ENCODE data around the gene KLF6. TPM values are rescaled to one million over a fixed set of nuclear protein-coding genes. Genes with fewer than 3 reads are reported as not detected.
"Not testable (repeated sequence)": the region's sequence is repeated elsewhere in the genome, so short reads cannot be mapped to it uniquely, and the experiment has no call there.

The KLF6 gene
- total and polyA plus RNA-seq, 8 donors, result 25.9 to 187 (median 94.0) TPM

DNA sequence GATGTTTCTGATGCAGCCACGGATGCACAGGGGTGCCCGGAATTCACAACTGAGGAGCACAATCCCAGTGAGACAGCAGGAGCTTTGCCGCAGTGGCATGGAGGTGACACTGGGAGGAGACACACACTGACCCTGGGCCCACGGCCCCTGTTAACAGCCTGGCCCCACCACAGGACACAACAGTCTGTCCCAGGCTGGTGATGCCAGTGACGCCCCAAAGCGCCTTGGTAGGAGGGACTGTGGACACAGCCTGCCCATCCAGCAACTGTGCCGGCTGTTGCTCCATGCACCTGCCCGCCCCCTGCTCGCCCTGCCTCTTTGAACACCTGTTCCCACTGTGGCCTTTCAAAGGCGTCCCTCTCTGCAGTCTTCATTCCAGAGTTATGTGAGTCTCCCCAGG lies 49.8 kb downstream of the KLF6 start:
- 65 to 83% (median 75%) methylated on average over 7 to 10 of the region's 10 CpGs for WGBS, 5 donors
- TF ChIP-seq POLR2AphosphoS5 (IDR thresholded peaks at IDR 0.05), result no peak
- TF ChIP-seq POLR2A (IDR thresholded peaks at IDR 0.05), result no peak
- TF ChIP-seq, protein P1, sequence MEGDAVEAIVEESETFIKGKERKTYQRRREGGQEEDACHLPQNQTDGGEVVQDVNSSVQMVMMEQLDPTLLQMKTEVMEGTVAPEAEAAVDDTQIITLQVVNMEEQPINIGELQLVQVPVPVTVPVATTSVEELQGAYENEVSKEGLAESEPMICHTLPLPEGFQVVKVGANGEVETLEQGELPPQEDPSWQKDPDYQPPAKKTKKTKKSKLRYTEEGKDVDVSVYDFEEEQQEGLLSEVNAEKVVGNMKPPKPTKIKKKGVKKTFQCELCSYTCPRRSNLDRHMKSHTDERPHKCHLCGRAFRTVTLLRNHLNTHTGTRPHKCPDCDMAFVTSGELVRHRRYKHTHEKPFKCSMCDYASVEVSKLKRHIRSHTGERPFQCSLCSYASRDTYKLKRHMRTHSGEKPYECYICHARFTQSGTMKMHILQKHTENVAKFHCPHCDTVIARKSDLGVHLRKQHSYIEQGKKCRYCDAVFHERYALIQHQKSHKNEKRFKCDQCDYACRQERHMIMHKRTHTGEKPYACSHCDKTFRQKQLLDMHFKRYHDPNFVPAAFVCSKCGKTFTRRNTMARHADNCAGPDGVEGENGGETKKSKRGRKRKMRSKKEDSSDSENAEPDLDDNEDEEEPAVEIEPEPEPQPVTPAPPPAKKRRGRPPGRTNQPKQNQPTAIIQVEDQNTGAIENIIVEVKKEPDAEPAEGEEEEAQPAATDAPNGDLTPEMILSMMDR (IDR thresholded peaks at IDR 0.05), result no peak
- no peak for TF ChIP-seq EP300 (IDR thresholded peaks at IDR 0.05)
- intact Hi-C loops (cut with DNase I; ENCODE audit: low total_unique reads), result no loop called here

DNA sequence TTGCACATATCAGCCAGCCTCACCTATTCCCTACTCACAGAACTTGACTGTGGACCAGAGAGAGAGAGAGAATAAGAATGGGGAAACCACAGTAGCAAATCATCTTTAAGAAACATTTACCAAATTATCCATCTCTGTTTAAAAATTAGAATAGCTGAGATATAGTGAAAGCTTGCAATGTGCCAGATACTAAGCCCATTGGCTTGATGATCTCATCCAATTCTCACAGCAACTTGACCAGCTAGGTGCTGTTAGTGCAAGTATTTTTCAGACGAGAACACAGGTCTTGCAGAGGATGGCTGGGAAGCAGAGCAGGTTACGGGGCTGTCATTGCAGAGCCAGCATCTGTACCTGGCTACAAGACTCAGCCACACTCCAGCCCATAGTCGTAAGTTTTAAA lies 50.9 kb downstream of the KLF6 start:
- Histone ChIP-seq H3K27ac (no peak overlapping the region), H3K4me3 (no peak overlapping the region), H3K27me3 (no peaks in the 10 kb centered on the region), H3K4me1 (no peaks in the 10 kb centered on the region), H3K36me3 (no peaks in the 10 kb centered on the region), H3K9me3 (no peaks in the 10 kb centered on the region)
- no peak for DNase-seq
- TF ChIP-seq POLR2A (IDR thresholded peaks at IDR 0.05) (no peak), EP300 (IDR thresholded peaks at IDR 0.05) (no peak), POLR2AphosphoS5 (IDR thresholded peaks at IDR 0.05) (no peak)
- TF ChIP-seq, protein P1 (IDR thresholded peaks at IDR 0.05), result no peak
- intact Hi-C loops (cut with DNase I; ENCODE audit: low total_unique reads), result no loop called here
- WGBS, 5 donors, result 63 to 94% (median 90%) methylated on average over 3 of the region's 3 CpGs

More for the DNA sequence above, 49.8 kb downstream of the KLF6 start:
- H3K27me3 ChIP-seq, result no peaks in the 10 kb centered on the region
- H3K36me3 ChIP-seq, result no peaks in the 10 kb centered on the region
- H3K9me3 ChIP-seq, result no peaks in the 10 kb centered on the region
- no peak overlapping the region for H3K27ac ChIP-seq
- H3K4me1 ChIP-seq, result peaks cover 0 to 9% (median 2%) of the 10 kb centered on the region in 4 donors
- no peak for DNase-seq
- H3K4me3 ChIP-seq, result no peak overlapping the region

DNA sequence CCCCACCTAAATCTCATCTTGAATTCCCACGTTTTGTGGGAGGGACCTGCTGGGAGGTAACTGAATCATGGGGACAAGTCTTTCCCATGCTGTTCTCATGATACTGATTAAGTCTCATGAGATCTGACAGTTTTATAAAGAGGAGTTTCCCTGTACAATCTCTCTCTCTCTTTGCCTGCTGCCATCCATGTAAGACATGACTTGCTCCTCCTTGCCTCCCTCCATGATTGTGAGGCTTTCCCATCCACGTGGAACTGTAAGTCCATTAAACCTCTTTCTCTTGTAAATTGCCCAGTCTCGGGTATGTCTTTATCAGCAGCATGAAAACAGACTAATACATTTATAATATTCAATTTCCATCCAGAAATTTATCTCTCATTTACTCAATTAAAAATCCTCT lies 52.8 kb downstream of the KLF6 start:
- H3K27ac ChIP-seq; DNase-seq; H3K4me1 ChIP-seq; intact Hi-C loops (cut with DNase I; ENCODE audit: low total_unique reads); H3K9me3 ChIP-seq; H3K4me3 ChIP-seq; H3K27me3 ChIP-seq; H3K36me3 ChIP-seq: not testable (repeated sequence)
- 82 to 91% (median 90%) methylated on average over 3 of the region's 3 CpGs for WGBS, 5 donors

DNA sequence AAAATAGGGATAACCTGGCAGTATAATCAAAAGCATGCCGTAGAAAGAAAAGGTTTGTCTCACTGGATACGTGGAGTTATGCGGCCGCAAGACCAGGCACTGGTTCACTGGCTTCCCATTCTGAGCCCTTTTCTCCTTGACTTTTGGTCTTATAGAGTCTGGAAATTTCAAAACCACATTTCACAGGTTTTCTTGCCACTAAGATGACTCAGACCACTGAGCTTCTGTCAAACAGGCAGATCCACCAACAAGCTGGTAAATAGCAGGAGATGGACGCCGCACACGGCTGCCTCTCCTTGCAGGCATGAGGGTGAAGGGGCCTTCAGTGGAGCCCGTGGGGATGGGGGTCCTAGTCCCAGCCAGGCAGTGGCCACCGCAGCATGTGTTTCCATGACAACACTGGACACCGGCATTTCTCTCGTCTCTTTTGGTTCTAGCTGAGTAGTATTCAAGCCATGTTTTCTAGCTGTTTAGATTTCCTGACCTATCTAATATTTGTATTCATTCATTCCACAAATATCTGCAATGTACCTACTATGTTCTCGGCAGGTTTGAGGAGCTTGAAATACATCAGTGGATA lies 55.5 kb downstream of the KLF6 start:
- DNase-seq, result no peak
- Histone ChIP-seq H3K4me1 (no peaks in the 10 kb centered on the region), H3K4me3 (no peak overlapping the region), H3K9me3 (no peaks in the 10 kb centered on the region), H3K27me3 (no peaks in the 10 kb centered on the region), H3K36me3 (no peaks in the 10 kb centered on the region), H3K27ac (no peak overlapping the region)
- TF ChIP-seq POLR2A (IDR thresholded peaks at IDR 0.05) (no peak), EP300 (IDR thresholded peaks at IDR 0.05) (no peak), POLR2AphosphoS5 (IDR thresholded peaks at IDR 0.05) (no peak)
- TF ChIP-seq, protein P1 (IDR thresholded peaks at IDR 0.05), result no peak
- WGBS, 5 donors, result 85 to 92% (median 88%) methylated on average over 12 of the region's 12 CpGs
- intact Hi-C loops (cut with DNase I; ENCODE audit: low total_unique reads), result no loop called here

DNA sequence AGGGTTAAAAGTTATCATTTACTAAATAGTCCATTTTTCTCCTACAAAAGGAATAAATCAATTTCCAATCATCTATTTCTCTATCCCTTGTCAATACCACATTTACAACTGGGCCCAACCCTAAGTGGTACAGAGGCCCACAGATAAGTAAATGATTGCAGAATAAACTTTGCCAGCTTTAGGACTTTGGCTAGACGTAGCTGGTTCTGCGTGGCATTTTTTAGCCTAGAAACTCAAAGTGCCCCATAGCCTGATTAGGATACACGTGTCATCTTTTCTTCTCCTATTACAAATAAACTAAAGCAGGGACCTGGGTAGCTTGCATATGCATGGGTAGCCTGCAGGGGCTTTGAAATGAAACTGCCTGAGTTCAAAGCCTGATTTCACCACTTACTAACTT lies 56.4 kb downstream of the KLF6 start:
- WGBS, 5 donors, result 49 to 81% (median 69%) methylated on average over 3 of the region's 3 CpGs
- H3K27me3 ChIP-seq, result no peaks in the 10 kb centered on the region
- no peaks in the 10 kb centered on the region for H3K4me1 ChIP-seq
- TF ChIP-seq, protein P1 (IDR thresholded peaks at IDR 0.05), result no peak
- no peak for TF ChIP-seq POLR2AphosphoS5 (IDR thresholded peaks at IDR 0.05)
- TF ChIP-seq POLR2A (IDR thresholded peaks at IDR 0.05), result no peak
- TF ChIP-seq EP300 (IDR thresholded peaks at IDR 0.05), result no peak
- H3K9me3 ChIP-seq, result no peaks in the 10 kb centered on the region
- intact Hi-C loops (cut with DNase I; ENCODE audit: low total_unique reads), result no loop called here
- no peak for DNase-seq
- H3K4me3 ChIP-seq, result no peak overlapping the region
- H3K27ac ChIP-seq, result no peak overlapping the region
- H3K36me3 ChIP-seq, result no peaks in the 10 kb centered on the region
